Adipocyte (in vitro differentiated cells): ENCODE data around the gene ATIC.

Source experiments
- DNase-seq: peaks from one replicate; pipeline ENCODE4 v3.0.0-alpha.2; 2015; ENCODE audit warnings: low read depth
- H3K27me3 ChIP-seq: replicated peaks from 2 replicates; pipeline ENCODE4 v1.7.0; 2013; ENCODE audit warnings: mild to moderate bottlenecking, low read length, moderate library complexity; ENCODE audit not compliant: control insufficient read depth, insufficient read depth
- H3K36me3 ChIP-seq: 2 replicates; pipeline ENCODE4 v1.7.0; 2013; ENCODE audit warnings: low read length, mild to moderate bottlenecking, moderate library complexity; ENCODE audit not compliant: control insufficient read depth, insufficient read depth, severe bottlenecking
- H3K4me1 ChIP-seq: 2 replicates; pipeline ENCODE4 v1.7.0; 2013; ENCODE audit warnings: mild to moderate bottlenecking, low read length, moderate library complexity; ENCODE audit not compliant: control insufficient read depth, insufficient read depth
- H3K4me3 ChIP-seq: 2 replicates; pipeline ENCODE4 v1.7.0; 2013; ENCODE audit warnings: mild to moderate bottlenecking, low read length, moderate library complexity
- H3K9ac ChIP-seq: 2 replicates; pipeline ENCODE4 v1.7.0; 2013; ENCODE audit warnings: mild to moderate bottlenecking, low read length, moderate library complexity
- H3K9me3 ChIP-seq: 2 replicates; pipeline ENCODE4 v1.7.0; 2013; ENCODE audit warnings: mild to moderate bottlenecking, low read length, moderate library complexity; ENCODE audit not compliant: control insufficient read depth

ATIC gene

GRCh38 chr2:215311625-215312396, at the start of gene ATIC:
TSS of gene ATIC (plus strand) at chr2:215312059. CDS start at chr2:215312143, 84 bp downstream.
- Histone ChIP-seq H3K9ac (peak within 1 kb of the TSS; percentile 96), H3K4me1 (peaks cover 12% of the 10 kb centered on the region)

GRCh38 chr2:215262303-215262702, 49.6 kb upstream of the ATIC start:
- Histone ChIP-seq H3K4me1 (no peaks in the 10 kb centered on the region), H3K36me3 (no peaks in the 10 kb centered on the region), H3K9me3 (no peaks in the 10 kb centered on the region), H3K27me3 (no peaks in the 10 kb centered on the region), H3K4me3 (no peak overlapping the region), H3K9ac (no peak overlapping the region)
- no peak for DNase-seq

More at GRCh38 chr2:215311625-215312396, at the start of gene ATIC:
- peak; percentile 99 for DNase-seq
- no peaks in the 10 kb centered on the region for H3K9me3 ChIP-seq
- H3K4me3 ChIP-seq, result peak within 1 kb of the TSS; percentile 94
- H3K36me3 ChIP-seq, result peaks cover 3% of the 10 kb centered on the region
- H3K27me3 ChIP-seq, result no peaks in the 10 kb centered on the region

GRCh38 chr2:215262741-215263362, 49.0 kb upstream of the ATIC start:
- no peaks in the 10 kb centered on the region for H3K36me3 ChIP-seq
- no peak for DNase-seq
- no peaks in the 10 kb centered on the region for H3K4me1 ChIP-seq
- H3K9me3 ChIP-seq, result no peaks in the 10 kb centered on the region
- H3K27me3 ChIP-seq, result no peaks in the 10 kb centered on the region
- no peak overlapping the region for H3K9ac ChIP-seq
- H3K4me3 ChIP-seq, result no peak overlapping the region

- Histone ChIP-seq H3K36me3 (no peaks in the 10 kb centered on the region), H3K9me3 (no peaks in the 10 kb centered on the region), H3K9ac (no peak overlapping the region), H3K27me3 (no peaks in the 10 kb centered on the region), H3K4me3 (no peak overlapping the region), H3K4me1 (peaks cover 1% of the 10 kb centered on the region)
- no peak for DNase-seq
Measured at GRCh38 chr2:215264374-215264773, 47.5 kb upstream of the ATIC start.

GRCh38 chr2:215269397-215270117, 42.3 kb upstream of the ATIC start:
- Histone ChIP-seq H3K36me3 (no peaks in the 10 kb centered on the region), H3K9me3 (no peaks in the 10 kb centered on the region), H3K4me3 (peak overlapping the region; percentile 73), H3K9ac (peak overlapping the region; percentile 79), H3K27me3 (no peaks in the 10 kb centered on the region), H3K4me1 (peaks cover 4% of the 10 kb centered on the region)
- peak; percentile 93 for DNase-seq

- Histone ChIP-seq H3K4me1 (peaks cover 4% of the 10 kb centered on the region), H3K4me3 (no peak overlapping the region), H3K36me3 (no peaks in the 10 kb centered on the region), H3K9ac (no peak overlapping the region), H3K27me3 (no peaks in the 10 kb centered on the region), H3K9me3 (no peaks in the 10 kb centered on the region)
- no peak for DNase-seq
Measured at GRCh38 chr2:215270118-215270451, 41.8 kb upstream of the ATIC start.

- Histone ChIP-seq H3K9me3 (no peaks in the 10 kb centered on the region), H3K9ac (no peak overlapping the region), H3K4me1 (peaks cover 4% of the 10 kb centered on the region), H3K36me3 (no peaks in the 10 kb centered on the region), H3K27me3 (no peaks in the 10 kb centered on the region), H3K4me3 (no peak overlapping the region)
- DNase-seq, result no peak
Measured at GRCh38 chr2:215271446-215271845, 40.4 kb upstream of the ATIC start.

- H3K9ac ChIP-seq, result no peak overlapping the region
Measured at GRCh38 chr2:215272918-215273317, 38.9 kb upstream of the ATIC start.

GRCh38 chr2:215274829-215275228, 37.0 kb upstream of the ATIC start:
- Histone ChIP-seq H3K27me3 (no peaks in the 10 kb centered on the region), H3K9ac (no peak overlapping the region), H3K4me1 (no peaks in the 10 kb centered on the region), H3K4me3 (no peak overlapping the region), H3K36me3 (no peaks in the 10 kb centered on the region), H3K9me3 (no peaks in the 10 kb centered on the region)
- no peak for DNase-seq

More at GRCh38 chr2:215272918-215273317, 38.9 kb upstream of the ATIC start:
- no peak for DNase-seq
- Histone ChIP-seq H3K4me1 (peaks cover 4% of the 10 kb centered on the region), H3K9me3 (no peaks in the 10 kb centered on the region), H3K27me3 (no peaks in the 10 kb centered on the region), H3K36me3 (no peaks in the 10 kb centered on the region), H3K4me3 (no peak overlapping the region)

GRCh38 chr2:215275824-215276223, 36.0 kb upstream of the ATIC start:
- no peak for DNase-seq
- H3K9me3 ChIP-seq, result no peaks in the 10 kb centered on the region
- no peak overlapping the region for H3K4me3 ChIP-seq
- H3K9ac ChIP-seq, result no peak overlapping the region
- H3K27me3 ChIP-seq, result no peaks in the 10 kb centered on the region
- no peaks in the 10 kb centered on the region for H3K36me3 ChIP-seq
- no peaks in the 10 kb centered on the region for H3K4me1 ChIP-seq

- no peaks in the 10 kb centered on the region for H3K36me3 ChIP-seq
- H3K9ac ChIP-seq, result no peak overlapping the region
- H3K4me3 ChIP-seq, result no peak overlapping the region
- H3K4me1 ChIP-seq, result no peaks in the 10 kb centered on the region
- H3K27me3 ChIP-seq, result no peaks in the 10 kb centered on the region
- H3K9me3 ChIP-seq, result no peaks in the 10 kb centered on the region
- DNase-seq, result no peak
Measured at GRCh38 chr2:215277944-215278343, 33.9 kb upstream of the ATIC start.
